ENCODE results near the gene KANK2.

GRCh38 chr19:11225172-11225571 lies 27.8 kb upstream of the KANK2 start:
- TF ChIP-seq CTCF (IDR thresholded peaks at IDR 0.05): no peak
- no peak for TF ChIP-seq POLR2A (IDR thresholded peaks at IDR 0.05)

Measured in thyroid gland (tissue), 4 donors.